Activated CD4-positive, CD25-positive, alpha-beta regulatory T cell (primary cell): Measurements from ENCODE around the gene KAZN.

Source experiments
- DNase-seq, 4 experiments: peaks; one replicate each; lab custom pipeline; 2025; lab: John Stamatoyannopoulos, UW

The KAZN gene

GRCh38 chr1:14647777-14648176 lies 49.3 kb downstream of the KAZN start:
- no peak for DNase-seq

- DNase-seq: no peak
These were observed 49.9 kb downstream of the KAZN start for GRCh38 chr1:14648391-14648790.

- no peak for DNase-seq
These were observed 50.7 kb downstream of the KAZN start for GRCh38 chr1:14648896-14649855.

GRCh38 chr1:14649976-14650375 lies 51.5 kb downstream of the KAZN start:
- no peak for DNase-seq

GRCh38 chr1:14650951-14651350 lies 52.5 kb downstream of the KAZN start:
- DNase-seq: no peak

- DNase-seq: no peak
These were observed 54.4 kb downstream of the KAZN start for GRCh38 chr1:14652840-14653239.

GRCh38 chr1:14653461-14653960 lies 55.0 kb downstream of the KAZN start:
- DNase-seq: no peak

GRCh38 chr1:14654554-14654953 lies 56.1 kb downstream of the KAZN start:
- DNase-seq: no peak

GRCh38 chr1:14655385-14655784 lies 56.9 kb downstream of the KAZN start:
- no peak for DNase-seq

- no peak for DNase-seq
These were observed 58.0 kb downstream of the KAZN start for GRCh38 chr1:14656384-14656937.

GRCh38 chr1:14658642-14659041 lies 60.2 kb downstream of the KAZN start:
- no peak for DNase-seq

- no peak for DNase-seq
These were observed 61.4 kb downstream of the KAZN start for GRCh38 chr1:14659913-14660312.

- DNase-seq: no peak
These were observed 62.3 kb downstream of the KAZN start for GRCh38 chr1:14660801-14661200.

GRCh38 chr1:14661222-14661621 lies 62.7 kb downstream of the KAZN start:
- no peak for DNase-seq

- DNase-seq: no peak
These were observed 63.6 kb downstream of the KAZN start for GRCh38 chr1:14662116-14662515.

GRCh38 chr1:14663773-14664172 lies 65.3 kb downstream of the KAZN start:
- no peak for DNase-seq

- no peak for DNase-seq
These were observed 67.9 kb downstream of the KAZN start for GRCh38 chr1:14666373-14666772.

GRCh38 chr1:14666962-14667650 lies 68.6 kb downstream of the KAZN start:
- DNase-seq: no peak

GRCh38 chr1:14667651-14667984 lies 69.1 kb downstream of the KAZN start:
- no peak for DNase-seq

- DNase-seq: no peak
These were observed 70.1 kb downstream of the KAZN start for GRCh38 chr1:14668538-14668937.

- no peak for DNase-seq
These were observed 73.5 kb downstream of the KAZN start for GRCh38 chr1:14672005-14672404.

GRCh38 chr1:14674030-14674429 lies 75.5 kb downstream of the KAZN start:
- no peak for DNase-seq

GRCh38 chr1:14676400-14676799 lies 77.9 kb downstream of the KAZN start:
- no peak for DNase-seq
